ENCODE measurements around the gene RRP36. TPM values are rescaled to one million over a fixed set of nuclear protein-coding genes. Genes with fewer than 3 reads are reported as not detected.

The RRP36 gene
- polyA plus RNA-seq, 3 donors: 54.1 to 59.7 (median 56.8) TPM

DNA sequence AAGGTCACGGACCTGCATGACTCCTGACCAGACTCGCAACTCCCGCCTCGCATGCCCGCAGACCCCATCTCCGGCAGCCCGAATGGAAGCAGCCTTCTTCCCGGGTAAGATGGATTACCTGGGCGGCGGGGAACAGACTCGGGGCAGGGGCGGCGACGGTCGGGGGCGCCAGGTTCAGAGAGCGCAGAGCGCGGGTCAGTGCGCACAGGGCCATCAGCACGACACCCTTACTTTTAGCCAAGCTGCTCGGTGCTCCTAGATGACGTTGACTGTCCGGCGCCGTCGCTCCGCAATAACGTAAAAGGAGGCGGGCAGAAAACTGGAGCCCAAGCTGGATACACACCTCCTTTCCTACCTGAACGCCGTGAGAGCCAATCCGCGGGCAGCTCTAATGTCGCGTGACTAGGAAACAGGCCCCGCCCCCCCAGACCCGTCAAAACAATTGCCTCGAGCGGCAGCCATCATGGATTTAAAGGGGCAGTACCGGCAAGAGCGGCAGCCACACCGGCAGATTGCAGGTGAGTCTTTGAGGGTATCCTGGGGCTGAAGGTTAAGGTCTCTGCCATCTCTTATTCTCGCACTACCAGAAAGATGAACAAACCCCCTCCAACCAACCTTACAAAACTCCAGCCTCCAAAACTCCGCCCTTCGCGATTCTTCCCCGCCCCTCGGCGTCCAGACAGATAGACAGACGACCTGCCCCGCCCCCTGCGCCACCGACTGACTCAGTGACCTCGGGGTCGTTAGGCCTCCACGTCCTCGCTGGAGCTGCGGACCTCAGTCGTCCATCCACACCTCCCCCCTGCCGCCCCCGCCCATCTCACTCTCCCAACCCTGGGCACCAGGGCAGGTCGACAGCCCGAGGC lies 38.0 kb downstream of the RRP36 start, which contains the start of the genes KLC4 and MRPL2:
Gene KLC4 (plus strand): TSS at position 464 of the 866 bp plus-strand sequence. CDS start 1,705 bp downstream, outside the sequence.
Gene MRPL2 (minus strand): TSS at position 267 of the 866 bp plus-strand sequence. CDS start 53 bp downstream, at position 214.
- peak; percentile 99 for DNase-seq

DNA sequence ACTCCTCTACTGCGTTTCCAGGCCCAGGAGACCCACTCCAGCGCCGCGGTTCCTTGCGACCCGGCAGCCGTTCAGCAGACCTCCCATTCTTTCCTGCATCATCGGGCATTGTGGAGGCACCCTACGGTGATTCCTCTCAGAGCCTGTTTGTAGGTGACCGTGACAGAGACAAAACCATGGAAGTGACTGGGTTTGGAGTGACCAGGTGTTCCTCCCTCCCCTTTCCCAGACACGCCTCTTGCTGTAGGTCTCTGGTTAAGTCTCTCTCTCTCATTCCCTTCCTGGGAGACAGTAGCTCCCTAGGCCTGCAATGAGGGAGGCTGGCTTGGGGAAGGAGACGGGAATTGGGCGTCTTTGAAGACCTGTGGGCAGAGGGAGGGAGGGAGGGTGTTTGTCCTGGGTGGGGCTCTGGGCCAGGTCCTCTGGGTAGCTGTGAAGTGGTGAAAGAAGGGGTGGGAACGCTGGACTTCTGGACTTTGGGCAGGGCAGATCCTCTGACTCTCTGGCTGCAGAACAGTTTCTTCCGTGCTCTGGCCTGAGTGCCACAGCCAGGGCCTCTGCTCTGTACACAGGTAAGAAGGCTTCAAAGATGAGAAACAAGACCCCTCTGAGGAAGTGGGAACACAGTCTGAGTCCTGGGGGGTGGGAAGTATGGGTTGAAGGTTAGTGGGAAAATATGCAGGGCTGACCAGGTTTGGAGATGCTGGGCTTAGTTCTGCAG lies 38.8 kb downstream of the RRP36 start:
- no peak for DNase-seq

DNA sequence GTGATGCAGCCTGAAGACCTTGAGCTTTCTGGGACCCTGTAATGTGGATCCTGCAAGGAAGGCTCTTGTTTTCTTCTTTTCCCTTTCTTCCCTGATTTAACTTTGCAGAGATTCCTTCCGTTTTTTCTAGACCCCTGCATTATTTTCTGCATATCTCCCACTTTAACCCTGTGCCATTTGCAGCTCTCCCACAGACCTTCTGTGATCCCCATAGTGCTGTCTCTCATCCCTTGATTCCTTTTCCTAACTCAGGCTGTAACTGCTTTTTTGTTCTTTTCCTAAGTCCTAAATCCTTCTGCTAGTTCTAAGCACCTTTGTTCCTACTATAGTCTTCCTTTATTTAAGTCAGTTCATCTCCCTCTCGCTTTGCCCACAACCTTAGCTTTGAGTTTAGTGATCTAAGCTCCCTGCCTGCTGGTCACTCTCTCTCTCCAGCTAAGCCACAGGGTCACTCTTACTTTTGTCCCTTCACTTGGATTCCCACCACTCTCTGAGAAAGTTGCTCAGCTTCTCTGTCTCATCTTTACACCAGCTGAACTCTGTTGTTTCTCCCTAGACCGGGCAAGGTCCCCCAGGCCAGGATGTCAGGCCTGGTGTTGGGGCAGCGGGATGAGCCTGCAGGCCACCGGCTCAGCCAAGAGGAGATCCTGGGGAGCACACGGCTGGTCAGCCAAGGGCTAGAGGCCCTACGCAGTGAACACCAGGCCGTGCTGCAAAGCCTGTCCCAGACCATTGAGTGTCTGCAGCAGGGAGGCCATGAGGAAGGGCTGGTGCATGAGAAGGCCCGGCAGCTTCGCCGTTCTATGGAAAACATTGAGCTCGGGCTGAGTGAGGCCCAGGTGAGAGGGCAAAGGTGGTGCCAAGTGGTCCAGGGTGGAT lies 39.6 kb downstream of the RRP36 start:
- DNase-seq: no peak

DNA sequence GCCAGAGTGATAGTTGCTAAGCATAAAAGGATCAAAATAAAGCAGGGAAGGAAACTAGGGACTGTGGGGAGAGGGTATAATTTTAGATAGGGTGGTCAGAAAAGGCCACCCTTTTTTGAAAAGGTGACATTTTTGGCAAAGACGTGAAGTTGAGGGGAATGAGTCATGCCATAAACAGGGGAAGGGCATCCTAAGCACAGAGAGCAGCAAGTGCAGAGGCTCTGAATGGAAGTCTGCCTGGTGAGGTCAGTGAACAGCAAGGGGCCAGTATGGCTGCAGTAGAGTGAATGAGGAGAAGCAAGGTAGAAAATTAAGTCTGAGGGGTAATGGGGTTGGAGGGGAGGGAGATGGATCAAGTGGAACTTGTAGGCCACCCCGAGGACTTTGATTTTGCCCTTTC lies 40.4 kb downstream of the RRP36 start:
- DNase-seq: no peak

DNA sequence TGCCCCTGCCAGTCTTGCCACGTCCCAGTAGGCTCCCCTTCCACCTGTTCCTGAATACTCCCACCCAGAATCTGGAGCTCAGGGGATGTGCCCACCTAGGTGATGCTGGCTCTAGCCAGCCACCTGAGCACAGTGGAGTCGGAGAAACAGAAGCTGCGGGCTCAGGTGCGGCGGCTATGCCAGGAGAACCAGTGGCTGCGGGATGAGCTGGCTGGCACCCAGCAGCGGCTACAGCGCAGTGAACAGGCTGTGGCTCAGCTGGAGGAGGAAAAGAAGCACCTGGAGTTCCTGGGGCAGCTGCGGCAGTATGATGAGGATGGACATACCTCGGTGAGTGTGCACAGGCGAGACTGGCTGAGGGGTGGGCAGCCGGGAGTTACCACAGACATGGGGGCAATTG lies 41.4 kb downstream of the RRP36 start:
- no peak for DNase-seq

DNA sequence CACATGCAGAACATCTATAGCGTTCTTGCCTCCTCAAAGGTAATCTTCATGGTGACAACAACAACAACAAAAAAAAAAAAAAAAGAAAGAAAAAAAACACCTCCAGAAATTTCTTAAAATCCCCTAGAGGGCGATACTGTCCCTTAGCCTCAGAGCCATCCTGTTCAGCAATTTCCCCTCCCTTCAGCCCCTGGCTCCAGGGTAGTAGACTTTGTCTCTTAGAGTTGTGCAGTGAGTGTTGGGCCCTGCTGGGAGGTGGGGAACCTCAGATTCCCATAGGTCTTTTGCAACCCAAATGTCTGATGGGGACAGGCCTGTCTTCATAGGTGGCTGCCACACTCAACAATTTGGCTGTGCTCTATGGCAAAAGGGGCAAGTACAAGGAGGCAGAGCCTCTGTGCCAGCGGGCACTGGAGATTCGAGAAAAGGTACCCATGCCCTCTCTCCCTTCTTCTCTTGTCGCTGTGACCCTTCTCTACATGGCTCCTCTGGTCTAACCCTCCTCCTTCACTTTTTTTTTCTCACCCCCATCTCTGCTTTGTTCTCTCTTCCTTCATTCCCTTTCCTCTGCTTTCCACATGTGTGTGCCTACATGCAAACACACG lies 48.7 kb downstream of the RRP36 start:
- peak; percentile 78 for DNase-seq

DNA sequence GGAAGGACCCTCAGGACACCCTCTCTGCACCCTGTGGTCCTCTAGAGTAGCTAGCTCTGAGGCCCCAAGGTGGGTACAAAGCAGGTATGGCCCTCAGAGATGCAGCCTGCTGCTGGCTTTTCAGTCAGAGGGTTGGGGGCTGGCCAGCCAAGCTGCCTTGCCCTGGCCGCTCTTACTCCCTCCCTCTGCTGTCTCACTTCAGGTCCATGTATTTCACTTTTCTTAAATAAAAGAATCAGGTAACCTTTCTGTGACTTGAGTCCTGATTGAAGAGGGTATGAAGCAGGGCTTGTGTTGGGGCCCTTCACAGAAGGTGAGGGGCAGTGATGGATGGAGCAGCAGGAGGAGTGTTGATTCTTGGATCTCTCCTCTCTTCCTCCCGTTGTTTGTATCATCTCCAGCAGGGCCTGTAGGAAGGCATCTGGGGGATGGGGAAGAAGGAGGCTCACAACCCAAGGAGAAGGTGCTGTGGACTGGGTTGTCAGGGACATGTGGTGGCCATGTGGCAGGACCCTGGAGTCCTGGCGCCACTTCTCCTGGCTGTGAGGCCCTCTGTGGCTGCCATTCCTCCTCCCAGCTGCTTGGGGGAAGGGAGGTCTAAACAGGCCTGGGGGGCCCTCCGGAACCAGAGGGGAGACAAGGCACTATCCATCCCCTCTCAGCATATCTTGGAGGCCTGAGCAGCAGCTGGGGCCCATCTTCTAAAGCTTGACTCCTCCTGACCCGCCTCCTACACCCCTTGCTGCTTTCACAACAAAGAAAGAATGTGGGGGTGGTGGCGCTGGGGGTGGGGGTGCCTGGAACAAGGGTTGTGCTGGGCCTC lies 53.6 kb downstream of the RRP36 start:
- peak; percentile 90 for DNase-seq

DNA sequence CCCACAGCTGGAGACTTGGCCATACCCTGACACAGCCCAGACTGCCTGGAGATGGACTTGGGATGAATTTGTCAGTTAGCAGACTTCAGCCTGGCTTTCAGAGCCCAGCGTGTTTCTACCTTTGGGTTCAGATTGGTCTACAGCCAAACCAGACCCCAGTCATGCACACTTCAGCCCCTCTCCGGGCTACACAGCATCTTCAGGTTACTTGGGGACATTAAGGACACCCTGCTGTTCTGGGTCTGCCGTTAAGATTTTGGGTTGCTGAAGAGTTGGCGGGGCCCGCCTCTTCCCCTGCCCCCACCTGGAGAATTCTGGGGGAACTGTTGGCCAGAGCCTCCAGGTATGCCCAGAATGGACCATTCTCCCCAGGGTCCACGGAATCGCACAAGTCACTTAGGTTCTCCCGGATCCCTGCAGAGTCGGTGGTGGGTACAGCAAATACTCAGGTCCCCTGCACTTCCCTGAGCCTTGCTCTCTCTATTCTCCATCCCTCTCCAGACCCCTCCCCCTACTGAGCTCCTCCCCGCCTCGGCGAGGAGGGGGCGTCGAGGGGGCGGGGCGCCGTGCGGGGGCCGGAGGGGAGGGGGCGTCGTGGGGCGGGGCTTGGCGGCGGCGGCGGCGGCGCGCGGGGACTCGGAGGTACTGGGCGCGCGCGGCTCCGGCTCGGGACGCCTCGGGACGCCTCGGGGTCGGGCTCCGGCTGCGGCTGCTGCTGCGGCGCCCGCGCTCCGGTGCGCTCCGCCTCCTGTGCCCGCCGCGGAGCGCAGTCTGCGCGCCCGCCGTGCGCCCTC lies 54.4 kb downstream of the RRP36 start, which contains the start of gene PTK7:
Gene PTK7 (plus strand): TSS at position 645 of the 794 bp plus-strand sequence. CDS start 175 bp downstream, outside the sequence.
- peak; percentile 87 for DNase-seq

DNA sequence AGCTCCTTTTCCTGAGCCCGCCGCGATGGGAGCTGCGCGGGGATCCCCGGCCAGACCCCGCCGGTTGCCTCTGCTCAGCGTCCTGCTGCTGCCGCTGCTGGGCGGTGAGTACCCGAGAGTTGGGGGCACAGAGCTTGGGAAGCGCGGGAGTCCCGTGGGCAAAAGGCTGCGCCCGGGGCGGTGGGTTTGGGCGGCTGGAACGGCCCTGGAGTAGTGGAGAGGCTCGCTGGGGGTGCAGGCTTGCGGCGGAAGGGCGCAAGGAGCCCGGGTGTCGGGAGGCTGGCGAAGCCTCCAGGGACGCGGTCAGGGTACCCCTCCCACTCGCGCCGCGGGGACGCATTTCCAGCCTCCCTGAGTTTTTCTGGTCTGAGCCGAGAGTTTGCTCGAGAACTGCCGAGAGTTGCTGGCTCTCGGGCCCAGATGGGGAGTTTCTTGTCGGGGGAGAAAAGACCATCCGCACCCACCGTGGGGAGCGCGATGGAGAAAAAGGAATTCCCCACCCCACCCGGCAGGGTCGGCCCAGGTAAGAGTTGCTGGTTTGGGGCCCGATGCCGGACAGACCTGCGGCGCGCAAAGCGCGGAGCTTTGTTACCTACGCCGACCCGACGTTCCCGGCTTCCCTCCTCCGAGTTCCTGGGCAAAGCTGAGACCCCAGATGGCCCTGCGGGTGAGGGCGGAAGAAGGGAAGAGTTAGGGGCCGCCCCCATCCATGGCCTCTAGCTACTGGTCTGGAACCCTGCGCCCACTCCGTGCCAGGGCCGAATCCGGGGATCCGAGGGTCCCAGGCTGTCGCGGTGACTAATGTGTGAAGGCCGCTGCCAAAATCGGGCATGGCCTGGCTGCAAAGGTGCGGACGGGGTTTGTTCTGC lies 55.3 kb downstream of the RRP36 start:
- peak; percentile 71 for DNase-seq

DNA sequence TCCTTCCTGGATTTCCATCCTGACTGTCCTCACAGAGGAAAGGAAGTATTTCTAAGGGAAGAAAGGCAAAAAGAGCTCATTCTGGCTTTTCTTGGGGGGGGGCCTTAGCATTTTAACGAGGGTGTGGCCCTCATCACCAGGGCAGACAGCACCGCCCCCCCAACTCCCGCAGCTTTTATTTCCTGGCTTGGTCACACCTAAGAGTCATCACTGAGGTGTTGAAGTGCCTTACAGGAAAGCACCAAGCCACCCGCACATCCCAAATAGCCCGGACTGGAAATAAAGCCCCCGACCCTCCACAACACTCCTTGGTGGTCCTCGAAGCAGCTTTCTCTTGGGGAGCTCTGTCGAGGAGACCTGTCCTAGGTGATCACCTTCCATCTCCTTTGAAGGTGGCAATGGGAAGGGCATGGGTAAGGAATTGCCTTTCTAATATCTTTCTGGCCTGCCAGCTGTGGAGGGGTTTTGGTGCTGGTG lies 55.9 kb downstream of the RRP36 start:
- DNase-seq: no peak

DNA sequence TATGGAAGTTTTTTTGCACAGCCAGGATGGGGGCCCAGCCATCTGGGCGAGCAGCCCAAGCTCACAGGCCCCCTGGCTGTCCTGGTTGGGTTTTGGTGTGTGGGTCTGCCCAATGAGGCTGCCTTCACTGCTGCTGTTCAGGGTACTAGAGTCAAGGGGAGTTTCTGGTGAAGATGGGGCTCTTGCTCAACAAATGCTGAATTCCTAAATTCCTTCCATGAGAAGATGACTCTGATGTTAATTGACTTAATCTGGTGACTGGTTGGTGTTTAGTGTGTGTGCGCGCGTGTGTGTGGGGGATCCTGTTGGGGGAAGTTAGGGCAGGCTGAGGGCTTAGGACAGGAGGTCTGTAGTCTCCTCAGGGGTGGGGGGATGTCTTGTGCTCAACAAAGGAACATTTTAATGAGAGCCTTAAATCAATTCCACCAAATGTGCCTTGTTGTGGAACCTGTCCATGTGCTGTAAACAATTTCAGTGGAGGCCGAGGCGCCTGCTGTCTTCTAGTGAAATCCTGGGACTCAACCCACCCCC lies 56.6 kb downstream of the RRP36 start:
- peak; percentile 60 for DNase-seq

DNA sequence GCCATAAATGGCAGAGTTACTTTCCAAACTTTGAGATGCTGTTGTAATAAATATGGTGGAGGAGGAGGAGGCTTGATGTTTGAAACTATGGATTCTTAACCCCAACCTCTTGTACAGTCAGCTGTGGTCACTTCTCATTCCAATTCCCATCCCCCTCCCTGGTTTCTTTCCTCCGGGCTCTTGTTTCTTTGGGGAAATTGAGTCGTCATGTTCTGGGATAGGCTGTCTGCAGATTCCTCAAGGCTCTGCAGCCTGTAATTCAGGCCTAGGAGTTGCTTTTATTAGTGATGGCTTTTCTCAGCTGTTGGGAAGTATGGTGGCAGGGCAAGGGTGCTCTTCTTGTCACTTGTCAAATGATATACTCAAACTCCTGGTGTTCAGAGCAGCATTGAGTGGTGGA lies 57.3 kb downstream of the RRP36 start:
- no peak for DNase-seq

Other genes with a start within 250 kb of the RRP36 start
- 10 to 100 TPM; 13.9 to 17.3 (median 15.2) TPM for gene BICRAL, start 239.6 kb upstream of the RRP36 start, polyA plus RNA-seq (ENCODE audit: insufficient read length in 3 of 3)
- gene RPL7L1, start 142.0 kb upstream of the RRP36 start, polyA plus RNA-seq (ENCODE audit: insufficient read length in 3 of 3): 100 to 1,000 TPM in 2 of 3 donors, 10 to 100 TPM in 1; 87.3 to 135 (median 113) TPM
- gene PTCRA, start 105.6 kb upstream of the RRP36 start, polyA plus RNA-seq (ENCODE audit: insufficient read length in 3 of 3): under 1 TPM; 0.23 to 0.48 (median 0.41) TPM
- gene CNPY3, start 92.1 kb upstream of the RRP36 start, polyA plus RNA-seq (ENCODE audit: insufficient read length in 3 of 3): 10 to 100 TPM; 59.3 to 68.5 (median 61.7) TPM
- gene GNMT, start 60.9 kb upstream of the RRP36 start, polyA plus RNA-seq (ENCODE audit: insufficient read length in 3 of 3): 1 to 10 TPM in 2 of 3 donors, under 1 TPM in 1; 0.57 to 1.9 (median 1.5) TPM
- 10 to 100 TPM; 27.8 to 35.3 (median 33.0) TPM for gene PEX6, start 42.4 kb upstream of the RRP36 start, polyA plus RNA-seq (ENCODE audit: insufficient read length in 3 of 3)
- gene PPP2R5D, start 37.1 kb upstream of the RRP36 start, polyA plus RNA-seq (ENCODE audit: insufficient read length in 3 of 3): 10 to 100 TPM; 60.6 to 63.9 (median 62.5) TPM
- gene MEA1, start 7.7 kb upstream of the RRP36 start, polyA plus RNA-seq (ENCODE audit: insufficient read length in 3 of 3): 100 to 1,000 TPM in 1 of 3 donors, 10 to 100 TPM in 2; 82.2 to 103 (median 85.9) TPM
- gene KLHDC3, start 7.4 kb upstream of the RRP36 start, polyA plus RNA-seq (ENCODE audit: insufficient read length in 3 of 3): 100 to 1,000 TPM in 2 of 3 donors, 10 to 100 TPM in 1; 95.6 to 106 (median 106) TPM
- 10 to 100 TPM; 55.9 to 62.2 (median 59.2) TPM for gene CUL7, start 32.2 kb downstream of the RRP36 start, polyA plus RNA-seq (ENCODE audit: insufficient read length in 3 of 3)
- 10 to 100 TPM; 65.2 to 69.9 (median 69.9) TPM for gene MRPL2, start 37.8 kb downstream of the RRP36 start, polyA plus RNA-seq (ENCODE audit: insufficient read length in 3 of 3)
- 10 to 100 TPM; 58.0 to 82.5 (median 78.5) TPM for gene KLC4, start 38.0 kb downstream of the RRP36 start, polyA plus RNA-seq (ENCODE audit: insufficient read length in 3 of 3)
- 100 to 1,000 TPM; 229 to 267 (median 251) TPM for gene PTK7, start 54.7 kb downstream of the RRP36 start, polyA plus RNA-seq (ENCODE audit: insufficient read length in 3 of 3)
- gene SRF, start 149.6 kb downstream of the RRP36 start, polyA plus RNA-seq (ENCODE audit: insufficient read length in 3 of 3): 10 to 100 TPM; 29.0 to 34.7 (median 32.5) TPM
- 10 to 100 TPM; 34.3 to 52.2 (median 47.5) TPM for gene CUL9, start 160.6 kb downstream of the RRP36 start, polyA plus RNA-seq (ENCODE audit: insufficient read length in 3 of 3)
- gene DNPH1, start 207.9 kb downstream of the RRP36 start, polyA plus RNA-seq (ENCODE audit: insufficient read length in 3 of 3): 100 to 1,000 TPM in 1 of 3 donors, 10 to 100 TPM in 2; 65.6 to 104 (median 99.8) TPM
- gene TTBK1, start 221.9 kb downstream of the RRP36 start, polyA plus RNA-seq (ENCODE audit: insufficient read length in 3 of 3): under 1 TPM; 0.36 to 0.47 (median 0.43) TPM